HEK293 (cell line): Measurements from ENCODE around the gene BIVM.

Experiments
- GLIS1 ChIP-seq: fragments of 450-650 bp; formaldehyde crosslinking; IDR thresholded peaks from 2 replicates; pipeline ENCODE4 v1.5.1; 2016; ENCODE audit warnings: missing biosample characterization, missing genetic modification characterization
- ZNF121 ChIP-seq: fragments of 450-650 bp; formaldehyde crosslinking; IDR thresholded peaks from 2 replicates; pipeline ENCODE4 v1.5.1; 2016; ENCODE audit warnings: missing biosample characterization, missing genetic modification characterization
- ZNF274 ChIP-seq, 2 experiments: fragments of 200-500 bp in 1 of 2; fragments of 450-650 bp in 1 of 2; sonication (Bioruptor generic) in 1 of 2; formaldehyde crosslinking in 1 of 2; IDR thresholded peaks; 2 replicates each; pipeline versions ENCODE4 v1.5.1 to v1.6.1; 2014 to 2016; ENCODE audit warnings: borderline replicate concordance in 1 of 2, inconsistent platforms in 1 of 2, low read length in 1 of 2, missing biosample characterization in 1 of 2, missing genetic modification characterization in 1 of 2
- TF ChIP-seq, protein P1 (sequence below): fragments of 450-650 bp; formaldehyde crosslinking; IDR thresholded peaks from 2 replicates; pipeline ENCODE4 v1.5.1; 2016; ENCODE audit warnings: missing biosample characterization, missing genetic modification characterization

DNA sequence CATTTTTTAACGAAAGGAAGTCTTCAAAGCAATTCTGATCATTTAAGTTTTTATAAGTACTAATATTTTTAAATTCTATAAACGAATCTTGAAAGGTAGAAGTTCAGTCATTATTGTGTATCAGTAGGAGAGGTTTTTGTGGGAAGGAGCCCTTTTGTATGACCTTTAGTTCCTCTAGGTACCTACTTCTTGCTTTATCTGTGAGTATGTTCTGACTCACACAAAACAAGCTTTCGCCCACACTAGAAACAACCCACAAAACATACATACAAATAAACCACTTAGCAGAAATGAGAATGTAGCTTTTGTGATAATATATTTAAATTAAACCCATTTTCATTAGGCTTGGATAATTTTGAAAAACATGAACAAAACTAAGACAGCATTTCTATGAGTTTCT is 74.7 kb downstream of the BIVM start:
- TF ChIP-seq, protein P1, sequence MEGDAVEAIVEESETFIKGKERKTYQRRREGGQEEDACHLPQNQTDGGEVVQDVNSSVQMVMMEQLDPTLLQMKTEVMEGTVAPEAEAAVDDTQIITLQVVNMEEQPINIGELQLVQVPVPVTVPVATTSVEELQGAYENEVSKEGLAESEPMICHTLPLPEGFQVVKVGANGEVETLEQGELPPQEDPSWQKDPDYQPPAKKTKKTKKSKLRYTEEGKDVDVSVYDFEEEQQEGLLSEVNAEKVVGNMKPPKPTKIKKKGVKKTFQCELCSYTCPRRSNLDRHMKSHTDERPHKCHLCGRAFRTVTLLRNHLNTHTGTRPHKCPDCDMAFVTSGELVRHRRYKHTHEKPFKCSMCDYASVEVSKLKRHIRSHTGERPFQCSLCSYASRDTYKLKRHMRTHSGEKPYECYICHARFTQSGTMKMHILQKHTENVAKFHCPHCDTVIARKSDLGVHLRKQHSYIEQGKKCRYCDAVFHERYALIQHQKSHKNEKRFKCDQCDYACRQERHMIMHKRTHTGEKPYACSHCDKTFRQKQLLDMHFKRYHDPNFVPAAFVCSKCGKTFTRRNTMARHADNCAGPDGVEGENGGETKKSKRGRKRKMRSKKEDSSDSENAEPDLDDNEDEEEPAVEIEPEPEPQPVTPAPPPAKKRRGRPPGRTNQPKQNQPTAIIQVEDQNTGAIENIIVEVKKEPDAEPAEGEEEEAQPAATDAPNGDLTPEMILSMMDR (tag by site-specific recombination), result no peak
- TF ChIP-seq GLIS1 (tag by site-specific recombination), result no peak
- no peak for TF ChIP-seq ZNF274 (IDR thresholded peaks at IDR 0.05; ENCODE audit: low read length)
- TF ChIP-seq ZNF274 (tag by site-specific recombination; IDR thresholded peaks at IDR 0.05; ENCODE audit: borderline replicate concordance), result no peak
- TF ChIP-seq ZNF121 (tag by site-specific recombination), result no peak
